Keratinocyte (primary cell): ENCODE results near the gene MRTFB. TPM values are rescaled to one million over a fixed set of nuclear protein-coding genes. Genes with fewer than 3 reads are reported as not detected.
"Not testable (repeated sequence)": the region's sequence is repeated elsewhere in the genome, so short reads cannot be mapped to it uniquely, and the experiment has no call there.

Experiments
- DNase-seq: peaks from one replicate; pipeline ENCODE4 v3.0.0-alpha.2; 2011; ENCODE audit warnings: low read depth, missing footprints, low spot score
- FAIRE-seq: peaks from 2 replicates; lab custom pipeline; 2011; peaks lifted over from hg19 to GRCh38; lab: Jason Lieb, UNC
- H2AFZ ChIP-seq: 2 replicates; pipeline ENCODE4 v1.6.0; 2012; ENCODE audit warnings: low read length, control low read depth, inconsistent platforms; ENCODE audit not compliant: control insufficient read depth
- H3K27ac ChIP-seq: 2 replicates; pipeline ENCODE4 v1.5.1; 2011; ENCODE audit warnings: low read length; ENCODE audit not compliant: control insufficient read depth, insufficient read depth
- H3K27me3 ChIP-seq: 3 replicates; pipeline ENCODE4 v1.6.0; 2011; ENCODE audit warnings: low read length; ENCODE audit not compliant: control insufficient read depth, insufficient read depth; ENCODE audit errors: extremely low read depth
- H3K36me3 ChIP-seq, 2 experiments: 2 replicates in 1 of 2; 3 replicates in 1 of 2; pipeline ENCODE4 v1.5.1; 2011; ENCODE audit warnings: low read length in 2 of 2, mild to moderate bottlenecking in 1 of 2; ENCODE audit not compliant: control insufficient read depth in 2 of 2, insufficient read depth in 2 of 2; ENCODE audit errors: extremely low read depth in 1 of 2
- H3K4me1 ChIP-seq: 3 replicates; pipeline ENCODE4 v1.5.1; 2011; ENCODE audit warnings: low read length; ENCODE audit not compliant: control insufficient read depth, insufficient read depth; ENCODE audit errors: extremely low read depth
- H3K4me2 ChIP-seq: 3 replicates; pipeline ENCODE4 v1.6.0; 2011; ENCODE audit warnings: low read depth, low read length; ENCODE audit not compliant: control insufficient read depth, insufficient read depth; ENCODE audit errors: extremely low read depth
- H3K4me3 ChIP-seq, 3 experiments: fragments of 200-600 bp in 1 of 3; sonication (generic) in 1 of 3; 2 replicates in 2 of 3; 3 replicates in 1 of 3; pipeline ENCODE4 v1.5.1; 2011 to 2016; ENCODE audit warnings: low read length in 3 of 3, mild to moderate bottlenecking in 3 of 3, control low read depth in 2 of 3, inconsistent platforms in 1 of 3, low read depth in 1 of 3, mixed read lengths in 1 of 3, mixed run types in 1 of 3, moderate library complexity in 1 of 3; ENCODE audit not compliant: control insufficient read depth in 2 of 3, insufficient read depth in 2 of 3; ENCODE audit errors: extremely low read depth in 1 of 3
- H3K79me2 ChIP-seq: 2 replicates; pipeline ENCODE4 v1.6.0; 2012; ENCODE audit warnings: low read length; ENCODE audit not compliant: control insufficient read depth, insufficient read depth
- H3K9ac ChIP-seq: 3 replicates; pipeline ENCODE4 v1.6.0; 2011; ENCODE audit warnings: low read length; ENCODE audit not compliant: control insufficient read depth, insufficient read depth; ENCODE audit errors: extremely low read depth
- H3K9me1 ChIP-seq: 3 replicates; pipeline ENCODE4 v1.6.0; 2011; ENCODE audit warnings: low read length; ENCODE audit not compliant: control insufficient read depth, insufficient read depth; ENCODE audit errors: extremely low read depth
- H3K9me3 ChIP-seq: 2 replicates; pipeline ENCODE4 v1.5.1; 2012; ENCODE audit warnings: low read depth, low read length; ENCODE audit not compliant: control insufficient read depth
- H4K20me1 ChIP-seq: 3 replicates; pipeline ENCODE4 v1.6.0; 2011; ENCODE audit warnings: low read length; ENCODE audit not compliant: control insufficient read depth, insufficient read depth; ENCODE audit errors: extremely low read depth
- CTCF ChIP-seq, 3 experiments: IDR thresholded peaks in 1 of 3; conservative IDR thresholded peaks in 1 of 3; optimal IDR thresholded peaks in 1 of 3; 2 replicates in 2 of 3; 3 replicates in 1 of 3; pipeline versions ENCODE3 to v1.5.1; 2011; ENCODE audit warnings: low read length in 3 of 3, mild to moderate bottlenecking in 3 of 3, moderate library complexity in 2 of 3, control low read depth in 1 of 3, inconsistent platforms in 1 of 3; ENCODE audit not compliant: insufficient read depth in 2 of 3; ENCODE audit errors: extremely low read depth in 1 of 3
- EZH2 ChIP-seq: IDR thresholded peaks from one replicate; pipeline ENCODE4 v1.6.1; 2012; ENCODE audit warnings: inconsistent platforms, mild to moderate bottlenecking, low read length, moderate library complexity
- dilution Hi-C: fragments of 300-500 bp; cut with MboI; formaldehyde crosslinking; loops from one replicate; pipeline ENCODE4 v1.7.0; 2020; ENCODE audit warnings: low sequenced_read_pairs; ENCODE audit not compliant: extremely low pct_ligation_motif_present
- polyA plus RNA-seq, 5 experiments: library from polyadenylated mRNA; depleted of rRNA in 3 of 5; stranded (reverse) in 3 of 5; stranded (forward) in 1 of 5; unstranded in 1 of 5; fragments of >200 nt; gene quantifications; 1 replicate in 1 of 5; 2 replicates in 3 of 5; 3 replicates in 1 of 5; pipeline versions ENCODE4 v1.2.1 to v1.2.3, GENCODE V29; 2011 to 2012; ENCODE audit warnings: missing spikeins in 2 of 5, low read depth in 1 of 5, low replicate concordance in 1 of 5

Gene MRTFB
- polyA plus RNA-seq, 1 donor (not counting 4 experiments of a cell fraction or from before 2014, with no cell fraction given): 12.1 TPM

GRCh38 chr16:14121142-14121541 is 50.0 kb downstream of the MRTFB start:
- Histone ChIP-seq H3K36me3 (no peaks in the 10 kb centered on the region), H3K4me1 (no peaks in the 10 kb centered on the region), H3K9ac (no peak overlapping the region), H2AFZ (no peak overlapping the region), H3K4me3 (no peak overlapping the region), H4K20me1 (no peaks in the 10 kb centered on the region), H3K9me1 (no peaks in the 10 kb centered on the region), H3K27ac (no peak overlapping the region), H3K79me2 (peaks cover 20% of the 10 kb centered on the region), H3K9me3 (no peaks in the 10 kb centered on the region), H3K4me2 (no peak overlapping the region), H3K27me3 (no peaks in the 10 kb centered on the region)
- no peak for FAIRE-seq
- TF ChIP-seq EZH2: no peak
- no peak for TF ChIP-seq CTCF (optimal IDR thresholded peaks at IDR 0.05 in 1 of 3, IDR thresholded peaks at IDR 0.05 in 1 of 3, conservative IDR thresholded peaks at IDR 0.05 in 1 of 3; ENCODE audit: extremely low read depth in 1 of 3, insufficient read depth in 2 of 3, low read length in 3 of 3)
- DNase-seq: no peak
- dilution Hi-C loops: no loop called here

- no peak for TF ChIP-seq CTCF (optimal IDR thresholded peaks at IDR 0.05 in 1 of 3, IDR thresholded peaks at IDR 0.05 in 1 of 3, conservative IDR thresholded peaks at IDR 0.05 in 1 of 3; ENCODE audit: extremely low read depth in 1 of 3, insufficient read depth in 2 of 3, low read length in 3 of 3)
- TF ChIP-seq EZH2: no peak
- Histone ChIP-seq H3K36me3 (no peaks in the 10 kb centered on the region), H3K9me3 (no peaks in the 10 kb centered on the region), H3K9me1 (no peaks in the 10 kb centered on the region), H3K4me3 (no peak overlapping the region), H3K79me2 (peaks cover 20% of the 10 kb centered on the region), H3K4me1 (no peaks in the 10 kb centered on the region), H3K9ac (no peak overlapping the region), H3K27ac (no peak overlapping the region), H3K4me2 (no peak overlapping the region), H3K27me3 (no peaks in the 10 kb centered on the region), H4K20me1 (no peaks in the 10 kb centered on the region), H2AFZ (no peak overlapping the region)
- FAIRE-seq (no peak), DNase-seq (no peak)
- dilution Hi-C loops: no loop called here
Measured at GRCh38 chr16:14121872-14122271, 50.8 kb downstream of the MRTFB start.

- H4K20me1 ChIP-seq, FAIRE-seq, H3K27ac ChIP-seq, DNase-seq, H3K4me1 ChIP-seq, H3K27me3 ChIP-seq, H3K4me3 ChIP-seq, H3K4me2 ChIP-seq, H3K9ac ChIP-seq, H3K9me1 ChIP-seq, H3K9me3 ChIP-seq, dilution Hi-C loops, H2AFZ ChIP-seq, H3K36me3 ChIP-seq: not testable (repeated sequence)
- peaks cover 16% of the 10 kb centered on the region for H3K79me2 ChIP-seq
Measured at GRCh38 chr16:14122430-14122829, 51.3 kb downstream of the MRTFB start.
